Measurements from ENCODE around the gene FN3KRP.
"Not testable (repeated sequence)": the region's sequence is repeated elsewhere in the genome, so short reads cannot be mapped to it uniquely, and the experiment has no call there.

Gene FN3KRP

DNA sequence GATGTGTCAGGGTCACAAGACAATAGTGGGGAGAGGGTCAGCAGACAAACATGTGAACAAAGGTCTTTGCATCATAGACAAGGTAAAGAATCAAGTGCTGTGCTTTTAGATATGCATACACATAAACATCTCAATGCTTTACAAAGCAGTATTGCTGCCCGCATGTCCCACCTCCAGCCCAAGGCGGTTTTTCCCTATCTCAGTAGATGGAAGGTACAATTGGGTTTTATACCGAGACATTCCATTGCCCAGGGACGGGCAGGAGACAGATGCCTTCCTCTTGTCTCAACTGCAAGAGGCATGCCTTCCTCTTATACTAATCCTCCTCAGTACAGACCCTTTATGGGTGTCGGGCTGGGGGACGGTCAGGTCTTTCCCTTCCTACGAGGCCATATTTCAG is 28.2 kb downstream of the FN3KRP start:
- DNase-seq (ENCODE audit: low read depth), result not testable (repeated sequence)

DNA sequence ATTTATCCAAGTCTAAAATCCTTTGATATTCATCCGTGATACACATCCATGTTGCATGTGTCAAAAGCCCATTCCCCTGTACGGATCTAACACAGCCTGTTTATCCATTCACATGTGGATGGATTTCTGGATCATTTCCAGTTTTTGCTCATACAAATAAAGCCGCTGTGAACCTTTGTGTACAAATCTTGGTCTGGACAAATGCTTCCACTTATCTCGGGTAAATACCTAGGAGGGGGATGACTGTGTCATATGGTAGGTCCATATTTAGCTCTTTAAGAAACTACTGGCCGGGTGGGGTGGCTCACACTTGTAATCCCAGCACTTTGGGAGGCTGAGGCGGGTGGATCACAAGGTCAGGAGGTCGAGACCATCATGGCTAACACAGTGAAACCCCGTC is 29.0 kb downstream of the FN3KRP start:
- no peak for DNase-seq (ENCODE audit: low read depth)

DNA sequence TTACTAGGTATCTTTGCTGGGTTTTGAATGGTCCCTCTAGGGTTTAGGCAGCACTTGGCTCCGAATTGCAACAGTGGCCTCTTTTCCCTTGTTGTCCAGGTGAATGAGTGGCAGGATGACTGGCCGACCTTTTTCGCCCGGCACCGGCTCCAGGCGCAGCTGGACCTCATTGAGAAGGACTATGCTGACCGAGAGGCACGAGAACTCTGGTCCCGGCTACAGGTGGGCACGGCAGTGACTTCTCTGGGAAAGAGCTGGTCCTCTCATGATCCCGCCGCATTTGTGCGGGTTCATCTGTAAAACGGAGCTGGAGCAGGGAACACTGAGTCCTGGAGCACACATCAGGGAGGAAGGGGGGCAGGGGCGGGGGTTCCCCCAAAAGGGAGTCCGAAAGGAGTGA is 32.2 kb downstream of the FN3KRP start:
- DNase-seq (ENCODE audit: low read depth), result no peak

DNA sequence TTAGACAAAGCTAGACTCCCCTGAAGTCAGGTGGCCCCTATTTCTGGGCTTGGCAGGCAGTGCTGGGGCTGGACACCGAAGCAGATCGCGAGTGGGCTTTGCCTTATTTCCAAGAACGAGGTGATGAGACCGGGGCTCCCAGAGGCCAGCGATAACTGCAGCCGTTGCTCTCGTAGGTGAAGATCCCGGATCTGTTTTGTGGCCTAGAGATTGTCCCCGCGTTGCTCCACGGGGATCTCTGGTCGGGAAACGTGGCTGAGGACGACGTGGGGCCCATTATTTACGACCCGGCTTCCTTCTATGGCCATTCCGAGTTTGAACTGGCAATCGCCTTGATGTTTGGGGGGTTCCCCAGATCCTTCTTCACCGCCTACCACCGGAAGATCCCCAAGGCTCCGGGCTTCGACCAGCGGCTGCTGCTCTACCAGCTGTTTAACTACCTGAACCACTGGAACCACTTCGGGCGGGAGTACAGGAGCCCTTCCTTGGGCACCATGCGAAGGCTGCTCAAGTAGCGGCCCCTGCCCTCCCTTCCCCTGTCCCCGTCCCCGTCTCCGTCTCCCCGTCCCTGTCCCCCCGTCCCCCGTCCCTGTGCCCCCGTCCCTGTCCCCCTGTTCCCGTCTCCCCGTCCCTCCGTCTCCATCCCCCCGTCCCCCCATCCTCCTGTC is 33.9 kb downstream of the FN3KRP start:
- DNase-seq (ENCODE audit: low read depth), result no peak

DNA sequence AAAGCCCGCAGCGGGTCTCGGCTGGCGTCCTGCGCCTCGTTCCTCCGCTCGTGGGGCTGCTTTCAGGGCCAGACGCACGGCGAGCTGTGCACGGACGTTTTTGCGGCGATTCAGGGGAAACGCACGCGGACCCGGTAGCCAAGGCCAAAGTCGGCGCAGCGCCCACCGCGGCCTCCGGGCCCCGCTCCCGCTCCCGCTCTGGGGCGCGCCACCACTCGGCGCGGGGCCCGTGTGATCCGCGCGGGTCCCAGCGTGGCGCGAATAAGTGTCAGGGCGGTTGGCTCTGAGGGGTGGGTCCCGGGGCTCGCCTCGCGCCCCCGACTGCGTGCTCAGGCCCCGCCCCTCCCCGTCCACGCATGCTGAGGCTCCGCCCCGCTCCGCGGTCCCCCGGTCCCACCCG is 34.7 kb downstream of the FN3KRP start:
- DNase-seq (ENCODE audit: low read depth), result no peak

DNA sequence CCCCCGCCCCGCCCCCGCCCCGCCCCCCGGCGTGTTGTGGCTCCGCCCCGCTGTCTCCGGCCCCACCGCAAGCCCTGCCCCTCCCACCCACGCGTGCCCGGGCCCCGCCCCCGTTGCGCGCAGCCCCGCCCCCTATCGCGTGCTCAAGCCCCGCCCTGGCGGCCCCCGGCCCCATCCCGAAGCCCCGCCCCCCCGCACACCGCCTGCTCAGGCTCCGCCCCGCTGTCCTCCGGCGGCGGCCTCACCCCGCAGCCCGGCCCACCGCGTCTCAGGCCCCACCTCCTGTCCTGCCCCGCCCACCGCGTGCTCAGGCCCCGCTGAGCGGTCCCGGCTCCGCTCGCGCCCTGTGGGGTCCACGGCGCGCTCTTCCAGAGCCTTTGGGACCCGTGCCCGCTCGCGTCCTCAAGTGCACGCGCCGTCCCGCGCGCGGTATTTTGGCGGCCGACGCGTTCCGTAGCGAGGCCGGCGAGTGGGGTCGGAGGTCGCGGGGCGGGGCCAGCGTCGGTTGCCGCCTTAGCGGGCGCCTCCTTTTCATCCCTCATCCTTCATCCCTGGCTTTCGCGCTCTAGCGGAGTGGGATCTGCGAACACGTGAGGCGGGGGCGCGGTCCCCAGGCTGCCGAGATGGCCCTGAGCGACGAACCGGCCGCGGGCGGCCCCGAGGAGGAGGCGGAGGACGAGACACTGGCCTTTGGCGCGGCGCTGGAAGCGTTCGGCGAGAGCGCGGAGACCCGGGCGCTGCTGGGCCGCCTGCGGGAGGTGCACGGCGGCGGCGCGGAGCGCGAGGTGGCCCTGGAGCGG is 35.3 kb downstream of the FN3KRP start, which contains the start of gene TBCD:
TBCD (plus strand) TSS at position 495 of the 800 bp plus-strand sequence; CDS start at position 624, 129 bp downstream.
- peak; percentile 65 for DNase-seq (ENCODE audit: low read depth)

DNA sequence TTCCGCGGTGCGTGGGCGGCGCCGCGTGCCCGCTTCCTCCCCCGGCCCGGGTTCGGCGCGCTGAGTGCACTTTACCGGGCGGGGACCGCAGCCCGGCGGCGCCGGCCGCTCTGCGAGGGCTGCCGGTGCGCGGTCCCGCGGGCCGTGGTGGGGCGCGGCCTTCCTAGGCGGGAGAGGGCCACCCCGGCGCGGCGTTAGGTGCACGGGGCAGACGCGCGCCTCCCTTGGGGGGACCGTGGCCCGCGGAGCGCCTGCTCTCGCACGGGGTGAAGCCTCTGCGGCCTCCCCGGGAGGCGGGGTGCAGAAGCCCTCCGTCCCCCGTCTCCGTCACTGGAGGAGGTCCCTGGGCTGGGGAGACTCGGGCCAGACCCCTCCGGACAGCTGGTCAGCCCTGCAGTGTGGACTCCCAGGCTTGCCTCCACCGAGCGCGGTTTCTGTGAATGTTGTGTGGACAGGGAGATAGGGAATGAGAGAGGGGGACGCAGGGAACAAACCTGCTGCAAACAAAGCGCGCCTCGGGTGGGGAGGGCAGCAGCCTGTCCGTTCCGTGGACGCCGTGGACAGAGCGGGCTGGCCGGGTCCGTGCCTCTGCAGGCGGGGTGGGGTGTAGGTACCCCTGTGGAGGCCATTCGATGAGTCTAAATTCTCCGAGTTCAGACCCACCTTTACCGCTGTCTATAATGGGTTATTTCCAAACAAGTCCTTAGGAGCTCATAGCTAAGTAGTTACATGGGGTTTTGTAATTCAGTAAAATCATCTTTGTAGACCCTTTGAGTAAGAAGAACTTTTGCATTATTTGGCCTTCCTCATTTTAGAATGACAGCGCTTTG is 36.1 kb downstream of the FN3KRP start:
- no peak for DNase-seq (ENCODE audit: low read depth)

DNA sequence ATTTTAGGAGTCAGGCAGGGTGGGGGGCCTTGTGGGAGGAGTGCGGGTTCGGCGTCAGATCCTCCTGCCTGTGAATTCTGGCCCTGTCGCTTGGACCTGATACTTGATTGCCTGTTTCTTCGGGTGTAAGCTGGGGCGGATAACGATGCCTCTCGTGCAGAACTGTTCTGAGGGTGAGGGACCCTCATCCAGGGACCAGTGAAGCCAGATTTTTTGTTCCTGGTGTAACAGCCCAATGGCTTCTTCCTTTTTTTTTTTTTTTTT is 36.6 kb downstream of the FN3KRP start:
- DNase-seq (ENCODE audit: low read depth), result no peak

DNA sequence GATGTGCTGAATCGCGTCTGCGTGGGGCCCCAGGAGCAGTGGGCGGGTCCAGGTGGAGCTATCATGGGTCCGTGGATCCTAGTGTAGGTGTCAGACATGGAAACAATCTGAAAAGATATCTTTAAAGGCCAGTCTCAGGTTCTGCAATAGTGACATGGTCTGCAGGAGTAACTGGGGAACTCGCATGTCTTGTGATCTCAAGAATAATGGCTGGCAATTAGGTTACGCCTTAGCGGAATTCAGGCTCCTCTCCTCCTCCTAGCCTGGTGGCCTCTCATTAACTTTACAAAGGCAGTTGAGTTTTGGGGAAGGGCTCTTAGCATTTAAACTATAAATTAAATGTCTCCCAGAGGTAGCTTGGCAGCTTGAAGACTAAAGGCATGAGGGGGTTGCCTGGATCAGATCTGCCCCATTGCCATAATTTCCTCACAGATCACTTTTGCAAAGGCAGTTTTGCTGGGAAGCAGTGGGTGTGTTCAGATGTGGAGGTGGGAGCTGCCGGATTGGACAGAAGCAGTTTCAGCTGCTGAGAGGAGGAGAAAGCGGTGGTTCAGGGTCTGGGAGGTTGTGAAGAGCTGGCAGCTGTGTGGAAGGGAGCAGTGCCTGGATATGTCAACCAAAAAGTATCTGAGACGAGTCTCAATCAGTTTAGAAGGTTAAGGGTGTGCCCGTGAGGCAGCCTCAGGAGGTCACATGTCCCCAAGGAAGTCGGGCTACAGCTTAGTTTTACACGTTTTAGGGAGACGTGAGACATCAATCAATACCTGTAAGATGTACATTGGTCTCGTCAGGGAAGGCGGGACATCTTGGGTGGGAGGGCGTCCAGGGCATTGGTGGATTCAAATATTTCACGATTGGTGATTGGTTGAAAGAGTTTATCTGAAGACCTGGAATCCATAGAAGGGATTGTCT is 38.0 kb downstream of the FN3KRP start:
- DNase-seq (ENCODE audit: low read depth), result no peak

DNA sequence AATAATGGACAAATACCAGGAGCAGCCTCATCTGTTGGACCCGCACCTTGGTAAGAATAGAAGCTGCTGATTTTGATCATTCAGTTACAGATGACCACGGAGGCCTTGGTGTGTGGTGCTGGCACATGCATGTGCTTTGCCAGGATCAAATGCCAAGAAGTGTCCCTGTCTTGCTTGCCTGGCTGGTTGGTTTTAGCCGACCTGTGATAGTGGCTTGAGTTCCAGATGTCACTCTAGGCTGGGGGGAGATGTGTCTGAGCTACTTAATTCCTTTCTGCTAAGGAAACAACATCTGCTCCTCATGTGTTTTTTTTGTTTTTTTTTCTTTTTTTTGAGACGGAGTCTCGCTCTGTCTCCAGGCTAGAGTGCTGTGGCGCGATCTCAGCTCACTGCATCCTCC is 39.7 kb downstream of the FN3KRP start:
- DNase-seq (ENCODE audit: low read depth), result no peak

DNA sequence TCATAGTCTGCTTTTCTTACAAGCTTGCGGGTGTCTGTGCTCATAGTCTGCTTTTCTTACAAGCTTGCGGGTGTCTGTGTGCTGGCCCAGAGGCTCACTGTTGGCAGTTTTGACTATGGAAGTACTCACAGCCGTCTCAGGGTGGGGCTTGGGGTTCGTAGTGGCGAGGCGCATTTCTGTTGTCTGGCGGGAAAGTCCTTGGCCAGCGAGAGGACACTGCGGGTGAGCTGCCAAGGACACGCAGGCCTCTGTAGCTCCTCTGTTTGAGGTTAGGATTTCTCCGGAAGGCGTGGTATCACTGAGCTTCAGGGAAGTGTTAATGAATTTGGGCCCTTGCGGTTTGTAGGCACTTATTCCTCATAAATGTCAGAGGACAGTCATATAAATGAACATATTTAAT is 48.9 kb downstream of the FN3KRP start:
- DNase-seq (ENCODE audit: low read depth), result no peak

DNA sequence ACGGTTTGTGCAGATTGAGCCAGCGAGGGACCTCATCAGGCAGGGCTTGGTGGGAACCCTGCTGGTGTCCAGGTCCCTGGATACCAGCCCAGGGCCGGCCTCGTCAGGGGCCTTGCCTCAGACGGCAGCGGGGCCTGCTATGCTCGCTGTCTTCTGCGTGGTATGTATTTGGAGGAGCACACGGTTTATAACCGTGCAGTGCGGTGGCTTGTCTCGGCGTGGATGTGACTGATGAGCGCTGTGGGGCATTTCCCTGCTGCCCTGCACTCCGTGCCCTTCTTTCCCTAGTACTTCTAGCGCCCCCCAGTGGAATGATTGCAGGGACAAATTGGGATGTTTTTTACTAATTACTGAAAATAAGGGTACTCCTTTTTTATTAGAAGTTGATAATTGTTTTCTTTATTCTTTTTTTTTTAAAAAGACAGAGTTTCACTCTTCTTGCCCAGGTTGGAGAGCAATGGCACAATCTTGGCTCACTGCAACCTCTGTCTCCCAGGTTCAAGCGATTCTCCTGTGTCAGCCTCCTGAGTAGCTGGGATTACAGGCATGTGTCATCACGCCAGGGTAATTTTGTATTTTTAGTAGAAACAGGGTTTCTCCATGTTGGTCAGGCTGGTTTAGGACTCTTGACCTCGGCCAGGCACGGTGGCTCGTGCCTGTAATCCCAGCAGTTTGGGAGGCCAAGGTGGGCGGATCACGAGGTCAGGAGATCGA is 50.7 kb downstream of the FN3KRP start:
- no peak for DNase-seq (ENCODE audit: low read depth)

DNA sequence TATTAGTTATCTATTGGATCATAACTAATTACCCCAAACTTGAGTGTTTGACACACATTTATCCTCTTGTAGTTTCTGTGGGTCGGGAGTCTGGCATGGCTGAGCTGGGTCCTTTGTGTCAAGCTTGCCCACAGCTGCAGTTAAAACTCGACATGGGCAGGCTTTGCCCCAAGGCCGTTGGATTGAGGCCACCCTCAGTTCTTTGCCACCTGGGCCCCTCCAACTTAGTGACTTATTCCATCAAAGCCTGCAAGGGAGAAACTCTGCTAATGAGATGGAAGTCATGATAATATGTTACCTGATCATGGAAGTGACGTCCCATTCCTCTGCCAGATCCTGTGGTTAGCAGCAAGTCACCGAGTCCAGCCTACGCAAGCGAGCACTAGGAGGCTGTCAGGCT is 52.5 kb downstream of the FN3KRP start:
- DNase-seq (ENCODE audit: low read depth), result no peak

DNA sequence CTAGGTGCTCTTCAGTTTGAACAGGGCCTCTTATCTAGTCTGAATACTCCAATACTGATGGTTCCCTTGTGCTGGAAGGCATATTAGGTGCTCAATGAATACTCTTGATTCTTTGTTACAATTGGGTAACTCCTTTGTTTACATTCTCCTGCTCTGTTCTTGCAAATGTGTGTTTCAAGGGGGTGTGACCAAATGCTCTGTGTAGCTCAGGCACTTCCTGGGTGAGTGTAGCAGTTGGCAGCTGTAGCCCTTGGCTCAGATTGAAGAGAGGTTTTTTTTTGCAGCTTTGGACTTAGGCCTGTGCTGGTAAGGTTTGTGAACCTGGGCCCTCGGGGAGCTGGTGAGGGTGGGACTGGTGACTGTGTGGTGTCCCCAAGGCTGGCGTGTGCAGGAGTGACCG is 55.5 kb downstream of the FN3KRP start:
- no peak for DNase-seq (ENCODE audit: low read depth)

DNA sequence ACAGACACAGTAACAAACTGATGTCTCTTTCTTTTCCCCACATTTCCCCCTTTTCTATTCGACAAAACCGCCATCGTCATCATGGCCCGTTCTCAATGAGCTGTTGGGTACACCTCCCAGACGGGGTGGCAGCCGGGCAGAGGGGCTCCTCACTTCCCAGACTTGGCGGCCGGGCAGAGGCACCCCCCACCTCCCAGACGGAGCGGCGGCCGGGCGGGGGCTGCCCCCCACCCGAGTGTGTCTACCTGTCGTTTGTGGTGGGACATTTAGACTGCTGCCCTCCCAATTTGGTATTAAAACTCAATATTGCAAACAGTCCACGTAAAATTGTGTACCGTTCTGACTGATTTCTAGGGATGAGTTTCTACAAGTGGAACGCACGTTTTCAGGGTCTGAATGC is 58.0 kb downstream of the FN3KRP start:
- not testable (repeated sequence) for DNase-seq (ENCODE audit: low read depth)

DNA sequence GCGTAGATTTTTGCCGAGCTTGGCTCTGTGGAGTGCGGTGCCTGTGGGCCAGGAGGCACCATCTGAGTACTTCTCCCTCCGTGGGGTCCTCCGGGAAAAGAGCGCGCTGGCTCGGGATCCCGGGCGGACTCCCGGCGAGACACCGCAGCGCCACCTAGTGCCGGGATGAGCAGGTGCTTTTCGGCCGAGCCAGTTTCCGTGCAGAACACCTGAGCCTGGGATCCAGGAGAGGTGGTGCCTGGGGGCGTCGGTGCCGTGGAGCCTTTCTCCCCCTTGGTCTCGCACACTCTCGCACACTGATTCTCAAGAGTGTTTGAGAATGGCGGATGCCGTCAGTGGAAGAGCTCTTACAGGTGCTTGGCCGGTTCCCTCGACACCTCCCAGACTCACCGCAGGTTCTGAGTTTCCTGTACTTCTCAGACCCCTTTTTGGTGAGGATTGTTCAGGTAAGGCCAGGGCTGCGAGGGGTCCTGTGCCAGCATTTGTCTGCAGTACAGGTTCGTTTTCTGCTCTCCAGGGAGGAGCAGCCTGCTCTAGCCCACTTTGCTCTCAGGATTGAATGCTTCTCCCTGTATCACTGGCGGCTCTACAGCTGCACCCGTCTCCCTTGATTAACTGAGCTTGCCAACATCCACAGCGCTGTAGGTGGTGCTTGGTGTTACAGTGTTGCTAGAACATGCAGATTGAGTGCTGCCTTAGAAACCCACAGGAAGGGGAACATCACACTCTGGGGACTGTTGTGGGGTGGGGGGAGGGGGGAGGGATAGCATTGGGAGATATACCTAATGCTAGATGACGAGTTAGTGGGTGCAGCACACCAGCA is 58.7 kb downstream of the FN3KRP start:
- no peak for DNase-seq (ENCODE audit: low read depth)

DNA sequence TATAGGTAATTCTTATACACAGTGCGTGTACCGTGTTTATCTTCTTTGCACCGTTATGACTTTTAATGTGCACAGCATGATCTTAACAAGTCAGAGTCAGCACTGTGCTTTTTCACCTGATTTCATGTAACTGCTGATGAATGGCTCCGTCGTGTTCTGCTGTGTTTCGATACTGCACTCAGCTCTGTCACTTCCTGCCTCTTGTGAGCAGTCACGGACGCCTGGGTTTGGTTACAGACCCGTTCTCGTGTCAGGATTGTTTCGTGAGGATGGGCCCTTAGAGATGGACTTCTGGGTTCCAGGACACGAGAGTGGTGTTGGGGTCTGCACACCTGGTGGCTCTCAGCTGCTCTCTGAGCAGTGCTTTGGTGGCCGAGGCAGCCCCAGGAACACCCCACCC is 59.9 kb downstream of the FN3KRP start:
- DNase-seq (ENCODE audit: low read depth), result no peak
